GM10266 (cell line): ENCODE measurements around the gene CCDC85B.

ENCODE experiments used
- DNase-seq: peaks from one replicate; pipeline ENCODE4 v3.0.0; 2012; ENCODE audit errors: extremely low spot score
- CTCF ChIP-seq: IDR thresholded peaks from 2 replicates; pipeline ENCODE4 v1.5.1; 2012; ENCODE audit warnings: mild to moderate bottlenecking, low read depth; ENCODE audit not compliant: control insufficient read depth, insufficient read depth; ENCODE audit errors: missing control alignments

The CCDC85B gene

GRCh38 chr11:65867284-65868071 is 23.0 kb upstream of the CCDC85B start:
- no peak for DNase-seq
- no peak for TF ChIP-seq CTCF

- DNase-seq = no peak
- TF ChIP-seq CTCF = no peak
These were observed 22.3 kb upstream of the CCDC85B start for GRCh38 chr11:65868076-65868667.

GRCh38 chr11:65868907-65869306 is 21.6 kb upstream of the CCDC85B start:
- no peak for DNase-seq
- TF ChIP-seq CTCF = no peak

- no peak for DNase-seq
- no peak for TF ChIP-seq CTCF
These were observed 20.7 kb upstream of the CCDC85B start for GRCh38 chr11:65869643-65870306.

GRCh38 chr11:65870307-65870658 is 20.2 kb upstream of the CCDC85B start:
- TF ChIP-seq CTCF = no peak
- no peak for DNase-seq

GRCh38 chr11:65870706-65871681 is 19.5 kb upstream of the CCDC85B start:
- DNase-seq = no peak
- TF ChIP-seq CTCF = no peak
